Activated T-cell treated with anti-CD3 and anti-CD28 coated beads, Interleukin-2, amount 50 U/mL, for 24 hours (primary cell): ENCODE data around the gene MOCS2.

Source experiments
- DNase-seq: peaks from one replicate; pipeline ENCODE4 v3.0.0-alpha.2; 2020
- H3K27ac Mint-ChIP-seq: 2 replicates; pipeline ENCODE4 v1.8.0; 2020; ENCODE audit warnings: mild to moderate bottlenecking, mixed read lengths
- H3K27me3 Mint-ChIP-seq: 2 replicates; pipeline ENCODE4 v1.8.0; 2020; ENCODE audit warnings: mixed read lengths
- H3K36me3 Mint-ChIP-seq: 2 replicates; pipeline ENCODE4 v1.8.0; 2020; ENCODE audit warnings: low read depth, mixed read lengths
- H3K4me1 Mint-ChIP-seq: 2 replicates; pipeline ENCODE4 v1.8.0; 2020; ENCODE audit warnings: low read depth, mixed read lengths
- H3K4me3 Mint-ChIP-seq: 2 replicates; pipeline ENCODE4 v1.8.0; 2020; ENCODE audit warnings: mild to moderate bottlenecking, moderate library complexity, mixed read lengths
- H3K9me3 Mint-ChIP-seq: 2 replicates; pipeline ENCODE4 v1.8.0; 2020; ENCODE audit warnings: mixed read lengths

The MOCS2 gene

DNA sequence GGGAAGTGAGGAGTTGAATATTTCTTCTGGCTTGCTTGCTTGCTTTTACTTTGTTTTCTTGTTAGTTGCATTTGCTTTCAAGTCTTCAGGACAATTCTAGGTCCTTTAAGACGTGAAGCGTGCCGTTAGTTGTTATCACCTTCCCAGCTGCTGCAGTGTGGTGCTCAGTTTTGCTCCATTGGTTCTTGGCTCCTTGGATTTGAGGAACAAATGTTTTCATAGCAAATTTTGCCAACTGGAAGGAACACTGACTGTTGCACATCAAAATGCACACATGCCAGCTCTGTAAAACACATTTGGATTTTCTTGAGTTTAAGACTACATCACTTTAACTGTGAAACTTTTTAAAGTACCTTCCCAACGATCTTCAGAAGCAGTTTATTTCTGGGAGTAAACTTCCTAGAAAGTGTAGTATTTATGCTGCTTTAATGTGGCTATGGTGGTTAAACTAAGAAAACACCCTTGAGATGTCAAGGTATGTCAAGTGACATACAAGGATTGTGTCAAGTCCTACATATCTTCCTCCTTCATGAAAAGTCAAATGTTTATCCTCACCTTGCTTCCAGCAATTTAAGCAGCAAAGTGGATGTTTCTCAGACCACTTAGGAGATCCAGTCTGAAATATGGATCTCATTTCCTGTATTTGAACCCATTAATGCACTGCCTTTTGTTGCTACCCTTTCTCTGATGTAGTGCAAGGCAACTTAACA, 24.9 kb downstream of the MOCS2 start:
- DNase-seq: no peak
- H3K36me3 Mint-ChIP-seq: no peaks in the 10 kb centered on the region
- no peak overlapping the region for H3K27ac Mint-ChIP-seq
- no peaks in the 10 kb centered on the region for H3K9me3 Mint-ChIP-seq
- peaks cover 37% of the 10 kb centered on the region for H3K4me1 Mint-ChIP-seq
- H3K4me3 Mint-ChIP-seq: no peak overlapping the region
- H3K27me3 Mint-ChIP-seq: peaks cover 8% of the 10 kb centered on the region

DNA sequence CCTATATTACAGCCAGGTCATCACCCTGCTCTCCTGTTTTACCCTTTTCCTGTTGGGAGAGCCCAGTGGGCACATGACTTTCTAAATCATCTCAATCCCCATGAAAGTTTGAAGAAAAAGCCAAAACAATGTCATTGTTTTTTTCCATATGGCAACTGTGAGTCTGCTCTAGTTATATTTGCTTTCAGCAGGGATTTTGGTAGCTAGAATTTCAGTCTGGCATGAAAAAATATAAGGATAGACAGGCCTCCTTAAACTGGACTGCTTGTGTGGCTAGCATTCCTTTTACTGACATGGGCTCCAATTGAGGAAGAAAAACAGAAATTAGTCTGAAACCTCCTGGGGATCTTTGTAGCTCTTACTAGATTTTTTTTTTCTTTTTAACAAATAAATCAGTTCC, 25.6 kb downstream of the MOCS2 start:
- H3K27ac Mint-ChIP-seq: no peak overlapping the region
- no peaks in the 10 kb centered on the region for H3K9me3 Mint-ChIP-seq
- H3K4me3 Mint-ChIP-seq: no peak overlapping the region
- H3K36me3 Mint-ChIP-seq: no peaks in the 10 kb centered on the region
- peaks cover 29% of the 10 kb centered on the region for H3K4me1 Mint-ChIP-seq
- peaks cover 8% of the 10 kb centered on the region for H3K27me3 Mint-ChIP-seq
- DNase-seq: no peak

DNA sequence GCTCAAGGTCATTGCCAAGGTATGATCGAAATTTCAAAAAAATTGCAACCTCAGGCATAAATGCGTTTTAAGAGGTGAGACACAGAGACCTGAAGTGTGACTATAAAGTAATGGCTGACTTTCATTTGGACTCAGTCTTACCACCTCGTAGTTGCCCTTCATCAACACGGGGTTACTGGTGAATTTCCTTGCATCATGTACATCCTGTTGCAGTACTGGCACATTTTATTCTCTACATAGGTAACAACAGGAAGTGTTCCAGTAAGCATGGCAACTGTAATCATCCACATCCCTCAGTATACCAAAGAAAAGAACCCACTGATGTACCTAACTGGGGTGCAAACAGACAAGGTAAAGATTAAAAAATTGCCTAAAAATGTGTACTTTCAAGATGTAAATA, 29.3 kb downstream of the MOCS2 start:
- Mint-ChIP-seq H3K4me1 (peaks cover 24% of the 10 kb centered on the region), H3K36me3 (no peaks in the 10 kb centered on the region), H3K4me3 (no peak overlapping the region), H3K9me3 (no peaks in the 10 kb centered on the region), H3K27me3 (peaks cover 25% of the 10 kb centered on the region), H3K27ac (no peak overlapping the region)
- no peak for DNase-seq

DNA sequence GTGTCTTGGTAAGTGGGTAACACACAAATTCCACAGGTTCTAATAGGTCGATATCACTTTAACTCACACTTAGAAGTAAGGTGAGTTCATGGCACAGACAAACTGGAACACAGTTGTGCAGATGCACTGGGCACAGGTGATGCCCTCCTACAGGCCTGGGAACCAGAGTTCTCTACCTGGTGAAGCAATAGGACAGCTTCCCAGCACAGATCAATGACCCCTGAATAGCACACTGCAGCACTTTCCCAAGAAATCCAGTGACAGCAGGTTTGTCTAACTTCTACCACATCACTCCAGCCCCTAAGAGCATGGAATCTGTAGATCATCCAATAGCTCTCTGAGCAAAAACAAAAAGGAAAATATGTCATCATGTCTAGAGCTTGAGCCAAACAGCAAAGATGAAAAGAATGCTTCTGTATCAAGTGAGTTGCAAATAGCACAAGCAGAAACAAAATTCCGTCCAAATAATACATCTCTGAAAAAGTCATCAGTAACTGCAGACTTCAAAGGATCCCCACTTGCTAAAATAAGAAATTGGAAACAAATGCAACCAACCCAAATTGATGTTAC, 33.5 kb downstream of the MOCS2 start:
- DNase-seq: no peak
- Mint-ChIP-seq H3K4me1 (peaks cover 14% of the 10 kb centered on the region), H3K4me3 (no peak overlapping the region), H3K27ac (no peak overlapping the region), H3K9me3 (no peaks in the 10 kb centered on the region), H3K27me3 (peaks cover 28% of the 10 kb centered on the region), H3K36me3 (no peaks in the 10 kb centered on the region)

DNA sequence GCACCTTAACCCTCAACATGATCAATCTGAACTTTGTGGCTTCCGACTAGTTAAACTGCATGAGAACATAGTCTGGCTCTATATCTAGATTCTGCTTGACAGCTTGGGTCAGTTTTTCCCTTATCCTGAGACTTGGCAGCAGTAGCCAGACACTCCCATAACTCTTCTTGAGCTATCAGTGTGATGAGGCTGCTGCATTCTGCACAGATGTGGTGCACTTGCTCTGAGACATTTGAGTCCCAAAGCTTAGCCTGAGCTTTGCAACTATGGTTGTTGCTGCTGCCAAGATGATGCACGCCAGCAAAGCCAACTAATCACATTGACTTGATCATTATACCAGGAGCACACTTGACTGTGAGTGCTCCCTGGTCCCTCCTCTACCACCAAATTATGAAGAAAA, 36.2 kb downstream of the MOCS2 start:
- no peak overlapping the region for H3K27ac Mint-ChIP-seq
- DNase-seq: no peak

DNA sequence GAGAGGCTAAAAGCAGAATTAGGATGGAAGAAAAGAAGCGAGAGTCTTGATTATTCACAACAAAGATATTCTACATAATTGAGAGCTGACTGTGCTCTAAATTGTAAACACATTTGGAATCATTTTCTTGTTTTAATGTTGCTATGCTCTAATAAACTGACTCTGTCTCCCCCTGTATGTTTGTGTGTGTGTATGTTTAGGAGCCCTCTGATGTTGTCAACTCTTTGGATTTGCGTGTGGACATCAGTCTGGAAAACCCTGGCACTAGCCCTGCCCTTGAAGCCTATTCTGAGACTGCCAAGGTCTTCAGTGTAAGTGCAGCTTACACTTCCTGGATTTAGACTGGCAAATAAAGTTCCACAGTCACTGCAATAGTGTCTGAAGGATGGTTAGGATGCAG, 37.8 kb downstream of the MOCS2 start:
- no peak for DNase-seq
- no peak overlapping the region for H3K4me3 Mint-ChIP-seq
- peaks cover 21% of the 10 kb centered on the region for H3K27me3 Mint-ChIP-seq
- no peaks in the 10 kb centered on the region for H3K36me3 Mint-ChIP-seq
- H3K4me1 Mint-ChIP-seq: peaks cover 36% of the 10 kb centered on the region
- no peaks in the 10 kb centered on the region for H3K9me3 Mint-ChIP-seq
- H3K27ac Mint-ChIP-seq: no peak overlapping the region

More for the DNA sequence above, 36.2 kb downstream of the MOCS2 start:
- Mint-ChIP-seq H3K4me3 (no peak overlapping the region), H3K36me3 (no peaks in the 10 kb centered on the region), H3K9me3 (no peaks in the 10 kb centered on the region), H3K4me1 (peaks cover 24% of the 10 kb centered on the region), H3K27me3 (peaks cover 28% of the 10 kb centered on the region)

DNA sequence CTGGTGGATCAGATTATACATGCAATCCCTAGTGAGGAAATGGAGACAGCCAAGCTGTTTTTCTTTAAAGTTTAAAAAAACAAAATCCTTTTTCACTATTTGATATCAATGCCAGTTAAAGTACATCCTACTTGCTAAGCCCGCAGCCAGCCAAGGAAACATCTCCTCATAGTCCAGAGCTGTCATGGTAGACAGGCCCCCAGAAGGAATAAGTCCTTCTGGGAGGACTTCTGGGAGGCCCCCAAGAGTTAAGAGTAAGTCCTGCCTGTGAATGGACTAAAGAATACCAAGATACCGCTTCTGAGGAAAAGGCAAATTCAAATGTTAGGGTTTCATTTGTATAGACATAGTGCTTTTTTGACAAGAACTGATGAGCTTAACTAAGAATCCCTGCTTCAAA, 38.3 kb downstream of the MOCS2 start:
- no peak for DNase-seq
- H3K9me3 Mint-ChIP-seq: no peaks in the 10 kb centered on the region
- peaks cover 21% of the 10 kb centered on the region for H3K27me3 Mint-ChIP-seq
- no peak overlapping the region for H3K27ac Mint-ChIP-seq
- H3K36me3 Mint-ChIP-seq: no peaks in the 10 kb centered on the region
- no peak overlapping the region for H3K4me3 Mint-ChIP-seq
- peaks cover 36% of the 10 kb centered on the region for H3K4me1 Mint-ChIP-seq

DNA sequence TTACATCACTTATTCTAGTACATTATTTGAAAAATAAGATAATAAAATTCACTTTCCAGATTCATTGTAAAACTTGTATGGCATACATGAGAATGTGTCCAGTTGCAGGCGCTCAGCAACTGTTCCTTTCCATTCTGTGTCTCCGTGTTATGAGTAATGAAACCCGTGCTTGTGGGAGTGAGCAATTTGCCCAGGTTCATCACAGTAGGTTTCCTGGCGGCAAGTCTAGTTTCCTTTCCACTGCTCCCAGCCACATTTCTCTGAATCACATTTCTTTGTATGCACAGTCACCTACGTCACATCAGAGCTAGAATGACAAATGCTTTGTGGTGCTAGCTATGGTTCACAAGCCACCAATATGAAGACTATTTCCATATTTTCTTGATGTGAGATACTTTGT, 39.9 kb downstream of the MOCS2 start:
- H3K27me3 Mint-ChIP-seq: peaks cover 7% of the 10 kb centered on the region
- H3K36me3 Mint-ChIP-seq: no peaks in the 10 kb centered on the region
- peak; percentile 51 for DNase-seq
- H3K4me3 Mint-ChIP-seq: no peak overlapping the region
- peak overlapping the region; percentile 79 for H3K27ac Mint-ChIP-seq
- H3K4me1 Mint-ChIP-seq: peaks cover 36% of the 10 kb centered on the region
- H3K9me3 Mint-ChIP-seq: no peaks in the 10 kb centered on the region

DNA sequence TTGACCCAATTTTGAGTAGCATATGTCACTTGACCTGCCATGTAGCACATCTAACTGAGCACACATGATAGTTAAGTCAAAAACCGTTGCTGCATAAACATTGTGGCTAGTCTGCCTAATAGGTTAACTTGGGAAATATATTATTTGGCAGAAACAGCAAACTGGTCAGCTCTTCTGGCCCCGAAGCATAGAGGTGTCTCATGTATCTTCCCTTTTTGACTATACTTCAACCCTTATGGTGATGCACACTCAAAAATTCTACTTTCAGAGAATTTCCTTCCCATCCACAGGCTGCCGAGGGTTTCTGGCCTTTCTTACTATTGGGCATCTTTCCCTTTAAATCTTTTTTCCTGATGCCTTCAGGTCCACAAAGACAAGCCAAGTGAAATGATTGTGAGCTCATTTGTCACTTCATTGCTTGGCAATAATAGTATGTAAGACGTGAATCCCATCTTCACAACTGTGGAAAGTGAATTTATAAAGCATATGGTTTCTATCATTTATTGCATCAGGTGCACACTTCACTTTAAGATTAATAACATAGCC, 41.2 kb downstream of the MOCS2 start:
- no peak overlapping the region for H3K27ac Mint-ChIP-seq
- DNase-seq: no peak
- no peaks in the 10 kb centered on the region for H3K9me3 Mint-ChIP-seq
- no peaks in the 10 kb centered on the region for H3K36me3 Mint-ChIP-seq
- H3K27me3 Mint-ChIP-seq: peaks cover 5% of the 10 kb centered on the region
- H3K4me1 Mint-ChIP-seq: peaks cover 36% of the 10 kb centered on the region
- H3K4me3 Mint-ChIP-seq: no peak overlapping the region

DNA sequence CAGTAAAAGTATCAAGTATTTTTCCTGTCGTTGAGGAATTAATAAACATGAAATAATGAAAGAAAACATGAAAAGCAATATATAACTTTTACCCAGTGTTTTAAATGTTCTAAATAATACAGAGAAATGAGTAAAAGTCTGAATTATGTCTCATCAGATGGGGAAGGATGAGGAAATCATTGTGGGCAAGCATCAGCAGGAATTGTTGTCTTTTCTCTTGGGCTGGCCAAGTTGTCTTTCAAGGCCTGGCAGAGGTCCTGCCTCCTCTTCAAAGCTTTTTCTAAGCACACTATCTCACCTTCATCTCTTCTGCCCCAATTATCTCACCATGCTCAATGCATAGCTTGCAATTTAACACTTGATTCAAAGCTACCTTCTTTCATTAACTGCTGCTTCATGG, 41.9 kb downstream of the MOCS2 start:
- no peaks in the 10 kb centered on the region for H3K36me3 Mint-ChIP-seq
- no peak for DNase-seq
- no peaks in the 10 kb centered on the region for H3K9me3 Mint-ChIP-seq
- peaks cover 36% of the 10 kb centered on the region for H3K4me1 Mint-ChIP-seq
- H3K27me3 Mint-ChIP-seq: no peaks in the 10 kb centered on the region
- no peak overlapping the region for H3K4me3 Mint-ChIP-seq
- no peak overlapping the region for H3K27ac Mint-ChIP-seq

DNA sequence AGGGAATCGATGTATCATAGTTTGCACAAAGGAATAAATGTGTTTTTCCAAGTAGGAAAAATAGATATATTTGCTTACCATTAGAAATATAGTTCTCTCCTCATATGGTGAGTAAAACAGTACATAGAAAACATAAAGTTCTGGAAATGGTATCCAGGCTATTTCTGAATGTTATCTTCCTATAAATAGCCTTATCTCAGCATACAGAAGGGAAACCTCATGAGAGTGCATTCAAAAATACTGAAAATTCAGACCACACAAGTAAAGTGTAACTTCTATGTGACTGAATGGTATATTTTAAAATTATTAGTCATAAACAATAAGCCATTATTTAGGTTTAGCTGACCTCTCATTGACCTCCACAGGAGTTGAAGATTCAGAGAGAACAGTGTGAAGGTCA, 43.5 kb downstream of the MOCS2 start:
- H3K27ac Mint-ChIP-seq: no peak overlapping the region
- peaks cover 30% of the 10 kb centered on the region for H3K4me1 Mint-ChIP-seq
- H3K27me3 Mint-ChIP-seq: peaks cover 5% of the 10 kb centered on the region
- H3K36me3 Mint-ChIP-seq: no peaks in the 10 kb centered on the region
- no peaks in the 10 kb centered on the region for H3K9me3 Mint-ChIP-seq
- H3K4me3 Mint-ChIP-seq: no peak overlapping the region
- DNase-seq: no peak

DNA sequence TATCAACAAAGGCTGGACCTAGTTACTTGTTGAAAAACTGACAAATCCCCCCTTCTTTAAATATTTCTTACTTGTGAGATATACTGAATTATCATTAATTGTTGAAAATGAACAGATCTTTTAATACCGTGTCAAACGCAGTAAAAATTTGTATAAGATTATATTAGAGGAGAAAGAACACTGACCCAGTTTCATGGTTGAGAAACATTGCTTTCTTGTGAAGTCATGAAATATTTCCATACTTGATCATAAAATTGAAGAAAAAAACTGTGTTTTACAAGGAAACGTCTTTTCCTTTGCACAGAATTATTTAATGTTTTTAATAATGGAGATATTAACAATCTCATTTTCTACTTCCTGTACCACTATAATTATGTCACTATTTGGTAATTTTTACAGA, 45.8 kb downstream of the MOCS2 start:
- peaks cover 13% of the 10 kb centered on the region for H3K4me1 Mint-ChIP-seq
- H3K36me3 Mint-ChIP-seq: no peaks in the 10 kb centered on the region
- peaks cover 8% of the 10 kb centered on the region for H3K27me3 Mint-ChIP-seq
- no peak for DNase-seq
- no peak overlapping the region for H3K4me3 Mint-ChIP-seq
- H3K9me3 Mint-ChIP-seq: no peaks in the 10 kb centered on the region
- H3K27ac Mint-ChIP-seq: no peak overlapping the region

DNA sequence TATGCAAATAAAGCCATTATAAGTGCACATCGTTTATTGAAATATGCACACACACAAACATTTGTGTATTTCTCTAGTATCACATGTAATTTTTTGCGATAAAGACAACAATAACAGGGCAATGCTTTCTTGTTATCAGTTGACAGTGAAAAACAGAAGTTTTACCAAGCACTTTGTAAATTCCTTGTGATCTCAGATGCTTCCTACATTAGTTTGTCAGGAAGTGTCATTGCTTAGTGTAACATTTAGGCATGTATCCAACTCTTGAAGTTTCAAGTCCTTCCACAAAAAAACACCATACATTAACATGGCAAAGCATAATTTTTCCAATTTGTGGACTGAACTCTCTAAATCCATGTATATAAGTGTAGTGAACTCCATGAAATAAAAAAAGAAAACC, 46.4 kb downstream of the MOCS2 start:
- peaks cover 11% of the 10 kb centered on the region for H3K27me3 Mint-ChIP-seq
- H3K4me3 Mint-ChIP-seq: no peak overlapping the region
- H3K27ac Mint-ChIP-seq: no peak overlapping the region
- no peaks in the 10 kb centered on the region for H3K9me3 Mint-ChIP-seq
- DNase-seq: no peak
- no peaks in the 10 kb centered on the region for H3K36me3 Mint-ChIP-seq
- H3K4me1 Mint-ChIP-seq: peaks cover 12% of the 10 kb centered on the region

DNA sequence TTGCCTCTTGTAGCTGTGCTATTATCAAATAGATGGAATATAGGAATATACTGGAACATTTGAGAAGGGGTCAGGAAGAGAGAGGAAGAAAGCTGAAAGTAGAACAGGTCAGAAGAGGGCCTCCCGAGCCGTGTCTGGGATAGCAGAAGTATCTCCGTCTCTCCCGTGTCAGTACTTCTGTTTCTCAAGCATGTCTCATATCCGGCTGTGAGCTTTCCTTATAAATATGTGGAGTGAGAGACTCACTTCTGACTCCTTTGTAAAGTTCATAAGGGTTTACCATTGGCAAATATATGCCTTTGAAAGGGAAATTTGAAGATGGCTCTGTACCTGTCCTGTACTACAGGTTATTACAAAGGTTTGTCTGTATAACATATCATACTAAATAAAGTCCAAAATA, 50.3 kb downstream of the MOCS2 start:
- H3K9me3 Mint-ChIP-seq: no peaks in the 10 kb centered on the region
- no peak for DNase-seq
- H3K4me1 Mint-ChIP-seq: no peaks in the 10 kb centered on the region
- no peaks in the 10 kb centered on the region for H3K36me3 Mint-ChIP-seq
- H3K27me3 Mint-ChIP-seq: peaks cover 21% of the 10 kb centered on the region
- no peak overlapping the region for H3K27ac Mint-ChIP-seq
- no peak overlapping the region for H3K4me3 Mint-ChIP-seq

DNA sequence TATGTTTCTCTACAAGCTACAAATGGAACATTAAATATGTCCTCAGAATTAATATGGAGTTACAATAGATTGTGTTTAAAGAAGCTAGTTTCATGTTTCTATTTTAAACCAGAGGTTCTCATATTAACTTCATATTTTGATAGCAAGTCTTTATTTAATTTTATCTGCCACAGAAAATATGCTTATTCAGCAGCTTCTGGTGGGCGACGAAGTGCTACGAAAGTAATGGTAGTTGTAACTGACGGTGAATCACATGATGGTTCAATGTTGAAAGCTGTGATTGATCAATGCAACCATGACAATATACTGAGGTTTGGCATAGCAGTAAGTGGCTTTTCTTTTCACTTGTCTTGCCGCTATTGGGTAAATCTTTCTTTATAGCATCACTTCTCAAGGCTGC, 54.2 kb downstream of the MOCS2 start:
- Mint-ChIP-seq H3K4me1 (no peaks in the 10 kb centered on the region), H3K4me3 (no peak overlapping the region), H3K27me3 (peaks cover 13% of the 10 kb centered on the region), H3K9me3 (no peaks in the 10 kb centered on the region), H3K36me3 (no peaks in the 10 kb centered on the region), H3K27ac (no peak overlapping the region)
- no peak for DNase-seq
